ENCODE measurements around the gene UNC79.

The UNC79 gene

GRCh38 chr14:93454224-93454623 lies 23.5 kb downstream of the UNC79 start:
- H3K27ac ChIP-seq (replicated peaks), result no peak overlapping the region
- TF ChIP-seq SPI1 (IDR thresholded peaks at IDR 0.05; ENCODE audit: borderline replicate concordance, low read depth), result no peak
- TF ChIP-seq POLR2AphosphoS5 (IDR thresholded peaks at IDR 0.05; ENCODE audit: low read depth), result no peak
- TF ChIP-seq GABPA (IDR thresholded peaks at IDR 0.05; ENCODE audit: low read depth), result no peak
- no peak overlapping the region for H3K4me3 ChIP-seq (replicated peaks; ENCODE audit: insufficient read depth, low read length)
- peaks cover 3% of the 10 kb centered on the region for H3K27me3 ChIP-seq (ENCODE audit: insufficient read depth, poor library complexity, severe bottlenecking)
- no peak for DNase-seq (ENCODE audit: low read depth in 1 of 2, low spot score in 1 of 2)

GRCh38 chr14:93456356-93456755 lies 25.6 kb downstream of the UNC79 start:
- Histone ChIP-seq H3K27ac (replicated peaks) (no peak overlapping the region), H3K4me3 (replicated peaks; ENCODE audit: insufficient read depth, low read length) (no peak overlapping the region), H3K27me3 (ENCODE audit: insufficient read depth, poor library complexity, severe bottlenecking) (peaks cover 3% of the 10 kb centered on the region)
- TF ChIP-seq, protein P1, sequence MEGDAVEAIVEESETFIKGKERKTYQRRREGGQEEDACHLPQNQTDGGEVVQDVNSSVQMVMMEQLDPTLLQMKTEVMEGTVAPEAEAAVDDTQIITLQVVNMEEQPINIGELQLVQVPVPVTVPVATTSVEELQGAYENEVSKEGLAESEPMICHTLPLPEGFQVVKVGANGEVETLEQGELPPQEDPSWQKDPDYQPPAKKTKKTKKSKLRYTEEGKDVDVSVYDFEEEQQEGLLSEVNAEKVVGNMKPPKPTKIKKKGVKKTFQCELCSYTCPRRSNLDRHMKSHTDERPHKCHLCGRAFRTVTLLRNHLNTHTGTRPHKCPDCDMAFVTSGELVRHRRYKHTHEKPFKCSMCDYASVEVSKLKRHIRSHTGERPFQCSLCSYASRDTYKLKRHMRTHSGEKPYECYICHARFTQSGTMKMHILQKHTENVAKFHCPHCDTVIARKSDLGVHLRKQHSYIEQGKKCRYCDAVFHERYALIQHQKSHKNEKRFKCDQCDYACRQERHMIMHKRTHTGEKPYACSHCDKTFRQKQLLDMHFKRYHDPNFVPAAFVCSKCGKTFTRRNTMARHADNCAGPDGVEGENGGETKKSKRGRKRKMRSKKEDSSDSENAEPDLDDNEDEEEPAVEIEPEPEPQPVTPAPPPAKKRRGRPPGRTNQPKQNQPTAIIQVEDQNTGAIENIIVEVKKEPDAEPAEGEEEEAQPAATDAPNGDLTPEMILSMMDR (IDR thresholded peaks at IDR 0.05; ENCODE audit: insufficient read depth, low read length), result no peak
- TF ChIP-seq SPI1 (IDR thresholded peaks at IDR 0.05; ENCODE audit: borderline replicate concordance, low read depth) (no peak), REST (IDR thresholded peaks at IDR 0.05; ENCODE audit: insufficient replicate concordance, low read depth) (no peak), POLR2AphosphoS5 (IDR thresholded peaks at IDR 0.05; ENCODE audit: low read depth) (no peak)
- no peak for DNase-seq (ENCODE audit: low read depth in 1 of 2, low spot score in 1 of 2)

GRCh38 chr14:93458234-93458633 lies 27.5 kb downstream of the UNC79 start:
- Histone ChIP-seq H3K4me3 (replicated peaks; ENCODE audit: insufficient read depth, low read length) (no peak overlapping the region), H3K27ac (replicated peaks) (no peak overlapping the region), H3K27me3 (ENCODE audit: insufficient read depth, poor library complexity, severe bottlenecking) (peaks cover 3% of the 10 kb centered on the region)
- TF ChIP-seq, protein P1 (IDR thresholded peaks at IDR 0.05; ENCODE audit: insufficient read depth, low read length), result no peak
- TF ChIP-seq REST (IDR thresholded peaks at IDR 0.05; ENCODE audit: insufficient replicate concordance, low read depth) (no peak), GABPA (IDR thresholded peaks at IDR 0.05; ENCODE audit: low read depth) (no peak), SPI1 (IDR thresholded peaks at IDR 0.05; ENCODE audit: borderline replicate concordance, low read depth) (no peak), POLR2AphosphoS5 (IDR thresholded peaks at IDR 0.05; ENCODE audit: low read depth) (no peak)
- DNase-seq (ENCODE audit: low read depth in 1 of 2, low spot score in 1 of 2), result no peak

- Histone ChIP-seq H3K27me3 (ENCODE audit: insufficient read depth, poor library complexity, severe bottlenecking) (peaks cover 3% of the 10 kb centered on the region), H3K27ac (replicated peaks) (no peak overlapping the region), H3K4me3 (replicated peaks; ENCODE audit: insufficient read depth, low read length) (no peak overlapping the region)
- no peak for TF ChIP-seq GABPA (IDR thresholded peaks at IDR 0.05; ENCODE audit: low read depth)
- no peak for TF ChIP-seq REST (IDR thresholded peaks at IDR 0.05; ENCODE audit: insufficient replicate concordance, low read depth)
- TF ChIP-seq SPI1 (IDR thresholded peaks at IDR 0.05; ENCODE audit: borderline replicate concordance, low read depth), result no peak
- no peak for TF ChIP-seq POLR2AphosphoS5 (IDR thresholded peaks at IDR 0.05; ENCODE audit: low read depth)
- TF ChIP-seq, protein P1 (IDR thresholded peaks at IDR 0.05; ENCODE audit: insufficient read depth, low read length), result no peak
- no peak for DNase-seq (ENCODE audit: low read depth in 1 of 2, low spot score in 1 of 2)
These were observed 31.7 kb downstream of the UNC79 start for GRCh38 chr14:93462479-93462878.
